Fibroblast of pulmonary artery (primary cell): ENCODE data around the gene INO80.

Experiments
- DNase-seq: peaks from one replicate; pipeline ENCODE4 v3.0.0-alpha.2; 2010; ENCODE audit warnings: low read depth
- H3K4me3 ChIP-seq: replicated peaks from 2 replicates; pipeline ENCODE4 v1.5.1; 2011; ENCODE audit warnings: low read depth, mild to moderate bottlenecking, control low read depth, low read length, moderate library complexity
- TF ChIP-seq, protein P1 (sequence below): IDR thresholded peaks from 2 replicates; pipeline ENCODE4 v1.5.1; 2011; ENCODE audit warnings: mild to moderate bottlenecking, control low read depth, low read length, inconsistent platforms; ENCODE audit errors: missing control alignments

The INO80 gene

DNA sequence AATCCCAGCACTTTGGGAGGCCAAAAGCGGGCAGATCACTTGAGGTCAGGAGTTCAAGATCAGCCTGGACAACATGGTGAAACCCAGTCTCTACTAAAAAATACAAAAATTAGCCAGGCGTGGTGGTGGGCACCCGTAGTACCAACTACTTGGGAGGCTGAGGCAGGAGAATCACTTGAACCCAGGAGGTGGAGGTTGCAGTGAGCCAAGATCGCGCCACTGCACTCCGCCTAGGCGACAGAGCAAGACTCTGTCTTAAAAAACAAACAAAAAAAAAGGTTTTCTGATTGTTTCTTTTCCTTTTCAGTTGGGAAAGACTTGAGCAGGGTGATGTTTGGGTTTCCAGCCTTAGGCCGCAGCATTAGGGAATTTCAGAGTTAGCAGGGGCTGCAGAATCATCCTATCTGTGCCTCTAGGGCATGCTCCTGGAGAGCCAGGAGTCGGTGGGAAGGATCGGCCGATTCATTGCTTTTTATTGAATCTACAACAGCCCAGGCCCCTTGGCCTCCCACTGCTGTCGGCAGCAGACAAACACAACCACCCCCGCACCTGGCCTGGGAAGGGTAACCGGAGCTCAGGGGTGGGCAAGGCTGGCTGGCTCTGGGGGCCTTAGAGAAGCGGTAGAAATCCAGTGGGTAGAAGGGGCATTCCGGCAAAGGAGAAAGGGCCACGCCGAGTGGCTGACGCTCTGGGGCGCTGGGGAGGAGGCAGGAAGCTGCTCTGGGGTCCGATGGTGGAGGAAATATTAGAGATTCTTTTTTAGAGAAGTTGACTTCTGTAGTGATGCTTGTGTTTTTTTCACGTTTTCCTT lies 156.5 kb downstream of the INO80 start:
- TF ChIP-seq, protein P1, sequence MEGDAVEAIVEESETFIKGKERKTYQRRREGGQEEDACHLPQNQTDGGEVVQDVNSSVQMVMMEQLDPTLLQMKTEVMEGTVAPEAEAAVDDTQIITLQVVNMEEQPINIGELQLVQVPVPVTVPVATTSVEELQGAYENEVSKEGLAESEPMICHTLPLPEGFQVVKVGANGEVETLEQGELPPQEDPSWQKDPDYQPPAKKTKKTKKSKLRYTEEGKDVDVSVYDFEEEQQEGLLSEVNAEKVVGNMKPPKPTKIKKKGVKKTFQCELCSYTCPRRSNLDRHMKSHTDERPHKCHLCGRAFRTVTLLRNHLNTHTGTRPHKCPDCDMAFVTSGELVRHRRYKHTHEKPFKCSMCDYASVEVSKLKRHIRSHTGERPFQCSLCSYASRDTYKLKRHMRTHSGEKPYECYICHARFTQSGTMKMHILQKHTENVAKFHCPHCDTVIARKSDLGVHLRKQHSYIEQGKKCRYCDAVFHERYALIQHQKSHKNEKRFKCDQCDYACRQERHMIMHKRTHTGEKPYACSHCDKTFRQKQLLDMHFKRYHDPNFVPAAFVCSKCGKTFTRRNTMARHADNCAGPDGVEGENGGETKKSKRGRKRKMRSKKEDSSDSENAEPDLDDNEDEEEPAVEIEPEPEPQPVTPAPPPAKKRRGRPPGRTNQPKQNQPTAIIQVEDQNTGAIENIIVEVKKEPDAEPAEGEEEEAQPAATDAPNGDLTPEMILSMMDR: no peak
- H3K4me3 ChIP-seq: no peak overlapping the region
- no peak for DNase-seq

DNA sequence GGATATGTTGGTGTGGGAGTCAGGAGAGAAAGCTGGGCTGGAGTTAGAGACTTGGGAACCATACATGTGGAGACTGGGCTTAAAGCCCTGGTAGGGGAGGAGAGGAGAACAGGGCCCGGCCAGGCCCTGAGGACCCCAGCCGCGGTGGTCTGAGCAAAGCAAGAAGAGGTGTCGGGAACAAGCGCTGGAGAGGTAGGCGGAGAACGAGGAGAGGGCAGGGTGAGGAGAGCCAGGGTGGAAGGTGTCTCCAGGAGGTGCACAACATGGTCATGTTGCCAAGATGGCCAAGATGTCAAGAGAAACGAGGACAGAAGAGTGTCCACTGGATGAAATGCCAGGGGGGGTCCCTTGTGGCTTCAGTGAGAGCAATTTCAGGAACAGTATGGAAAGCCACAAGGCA lies 157.4 kb downstream of the INO80 start:
- no peak for DNase-seq
- TF ChIP-seq, protein P1: no peak
- no peak overlapping the region for H3K4me3 ChIP-seq

DNA sequence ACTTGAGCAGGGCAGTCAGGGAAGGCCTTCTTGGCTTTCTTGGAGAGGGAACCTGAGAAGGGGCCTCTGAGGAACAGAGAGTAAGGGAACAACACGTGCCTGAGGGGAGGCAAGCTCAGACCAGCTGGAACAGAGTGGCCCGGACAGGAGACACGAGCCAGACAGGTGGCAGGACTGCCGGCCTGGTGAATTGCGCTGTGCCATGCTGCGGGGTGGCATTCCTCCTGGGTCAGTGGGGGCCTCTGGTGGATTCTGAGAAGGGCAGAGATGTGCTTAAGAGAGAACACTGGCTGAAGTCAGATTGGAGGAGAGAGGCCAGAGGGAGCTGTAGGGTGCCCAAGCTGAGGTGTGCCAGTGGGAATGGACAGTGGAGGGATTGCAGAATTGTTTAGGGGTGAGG lies 157.9 kb downstream of the INO80 start:
- H3K4me3 ChIP-seq: no peak overlapping the region
- TF ChIP-seq, protein P1: no peak
- no peak for DNase-seq

DNA sequence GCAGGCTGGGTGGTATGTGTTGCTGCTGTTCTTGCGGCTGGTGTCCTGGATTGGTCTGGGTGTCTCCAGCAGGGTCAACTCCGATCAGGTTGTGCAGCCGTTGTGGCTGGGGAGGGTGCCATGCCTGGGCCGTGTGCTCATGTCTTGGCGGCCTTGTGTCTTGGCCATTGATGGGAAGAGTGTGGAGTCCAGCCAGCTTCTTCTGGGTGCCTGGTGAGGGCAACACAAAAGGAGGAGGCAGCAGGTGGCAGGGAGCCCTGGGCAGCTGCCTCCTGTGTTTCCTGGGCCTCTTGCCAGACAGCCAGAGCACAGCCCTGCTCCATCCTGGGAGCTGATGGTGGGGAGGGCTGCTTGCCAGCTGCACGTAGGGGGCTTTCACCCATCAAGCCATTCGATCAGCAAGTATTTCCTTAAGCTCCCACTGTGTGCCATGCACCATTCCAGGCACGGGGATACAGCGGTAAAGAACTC lies 158.5 kb downstream of the INO80 start:
- H3K4me3 ChIP-seq: no peak overlapping the region
- DNase-seq: no peak
- TF ChIP-seq, protein P1: no peak

DNA sequence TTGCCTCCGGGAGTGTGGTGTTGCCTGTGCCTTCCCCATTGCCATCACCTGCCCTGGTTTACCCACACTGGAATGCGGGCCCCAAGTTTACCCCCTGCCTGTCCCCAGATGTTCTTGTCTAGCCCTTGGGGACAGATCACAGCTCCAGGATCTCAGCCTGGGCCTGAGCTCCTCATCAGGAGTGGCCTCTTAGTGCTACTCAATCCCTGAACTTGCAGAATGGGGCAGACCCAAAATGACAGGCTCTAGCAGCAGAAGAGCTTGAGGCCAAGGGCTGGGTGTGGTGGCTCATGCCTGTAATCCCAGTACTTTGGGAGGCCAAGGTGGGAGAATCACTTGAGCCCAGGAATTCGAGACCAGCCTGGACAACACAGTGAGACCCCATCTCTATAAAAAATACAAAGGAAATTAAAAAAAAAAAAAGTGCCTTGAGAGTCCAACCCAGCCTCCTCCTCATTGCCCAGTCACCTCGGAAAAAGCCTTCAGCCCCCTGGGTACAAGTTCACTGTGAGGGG lies 159.0 kb downstream of the INO80 start:
- TF ChIP-seq, protein P1: no peak
- no peak for DNase-seq
- H3K4me3 ChIP-seq: no peak overlapping the region

DNA sequence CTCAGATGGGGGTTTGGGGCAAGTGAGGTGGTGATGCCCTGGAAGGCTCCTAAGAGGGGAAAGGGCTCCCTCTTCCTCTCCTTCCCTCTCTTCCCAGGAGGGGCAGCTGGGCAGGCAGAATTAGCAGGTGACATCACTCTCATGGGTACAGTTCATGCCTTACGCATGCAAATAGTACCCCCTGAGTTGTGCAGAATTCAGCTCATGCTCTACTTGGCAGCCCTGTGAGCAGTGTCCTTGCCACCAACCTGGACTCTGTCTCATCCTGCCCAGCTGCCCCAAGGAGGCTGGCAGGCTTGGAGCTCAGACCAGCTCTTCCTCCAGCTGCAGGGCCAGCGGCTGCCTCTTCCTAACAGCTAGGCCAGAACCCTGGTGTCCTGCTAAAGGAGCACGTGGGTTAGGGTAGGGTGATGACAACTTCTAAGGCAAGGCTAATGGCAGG lies 159.5 kb downstream of the INO80 start:
- TF ChIP-seq, protein P1: no peak
- no peak overlapping the region for H3K4me3 ChIP-seq
- DNase-seq: no peak
